Measurements from ENCODE around the gene SLC9B1.
"Not testable (repeated sequence)": the region's sequence is repeated elsewhere in the genome, so short reads cannot be mapped to it uniquely, and the experiment has no call there.

- TF ChIP-seq CTCF (IDR thresholded peaks at IDR 0.05; ENCODE audit: low read length); EZH2 (IDR thresholded peaks at IDR 0.05; ENCODE audit: borderline replicate concordance, low read length): not testable (repeated sequence)
Measured at GRCh38 chr4:102888570-102888969, 130.9 kb downstream of the SLC9B1 start.

All from OCI-LY1 (cell line).